Common myeloid progenitor, CD34-positive (primary cell): ENCODE data around the gene CEP41.
"Not testable (repeated sequence)": the region's sequence is repeated elsewhere in the genome, so short reads cannot be mapped to it uniquely, and the experiment has no call there.

Source experiments
- CTCF ChIA-PET: fragments of 350-600 bp; sonication (Branson Sonifier 250); formaldehyde crosslinking; loops from one replicate; lab custom pipeline; 2021; ENCODE audit warnings: antibody characterized with exemption; lab: Charles Lee
- POLR2A ChIA-PET: fragments of 350-600 bp; sonication (Branson Sonifier 250); formaldehyde crosslinking; loops from one replicate; lab custom pipeline; 2021; ENCODE audit warnings: antibody characterized with exemption; lab: Charles Lee
- DNase-seq, 3 donors: peaks; one replicate each; pipeline versions ENCODE4 v3.0.0 to v3.0.0-alpha.2; 2013
- H3K27ac ChIP-seq, 2 experiments: 1 replicate in 1 of 2; 2 replicates in 1 of 2; pipeline ENCODE4 v1.7.0; 2013; ENCODE audit warnings: inconsistent platforms in 2 of 2, low read length in 2 of 2, mild to moderate bottlenecking in 2 of 2, low read depth in 1 of 2, moderate library complexity in 1 of 2; ENCODE audit not compliant: severe bottlenecking in 2 of 2, insufficient read depth in 1 of 2, poor library complexity in 1 of 2
- H3K27me3 ChIP-seq, 5 experiments: replicated peaks in 2 of 5; 1 replicate in 3 of 5; 2 replicates in 2 of 5; pipeline versions ENCODE4 v1.6.1 to v1.7.0; 2013; ENCODE audit warnings: low read length in 4 of 5, mild to moderate bottlenecking in 2 of 5, moderate library complexity in 2 of 5, inconsistent platforms in 1 of 5; ENCODE audit not compliant: insufficient read depth in 5 of 5, control insufficient read depth in 4 of 5
- H3K36me3 ChIP-seq, 4 experiments: 1 replicate in 2 of 4; 2 replicates in 2 of 4; pipeline versions ENCODE4 v1.6.1 to v1.7.0; 2013; ENCODE audit warnings: low read length in 3 of 4, control low read depth in 1 of 4, mild to moderate bottlenecking in 1 of 4; ENCODE audit not compliant: control insufficient read depth in 4 of 4, insufficient read depth in 4 of 4
- H3K4me1 ChIP-seq, 4 experiments: 1 replicate in 3 of 4; 2 replicates in 1 of 4; pipeline versions ENCODE4 v1.6.1 to v1.7.1; 2013; ENCODE audit warnings: low read length in 3 of 4, mild to moderate bottlenecking in 3 of 4, control low read depth in 1 of 4, inconsistent platforms in 1 of 4, moderate library complexity in 1 of 4; ENCODE audit not compliant: control insufficient read depth in 4 of 4, insufficient read depth in 4 of 4; ENCODE audit errors: control extremely low read depth in 1 of 4
- H3K4me3 ChIP-seq, 7 experiments: 1 replicate in 4 of 7; 2 replicates in 3 of 7; pipeline versions ENCODE4 v1.5.1 to v1.7.0; 2013; ENCODE audit warnings: mild to moderate bottlenecking in 7 of 7, low read length in 6 of 7, moderate library complexity in 6 of 7, inconsistent platforms in 2 of 7, low read depth in 2 of 7, control low read depth in 1 of 7; ENCODE audit not compliant: insufficient read depth in 4 of 7, control insufficient read depth in 1 of 7; ENCODE audit errors: extremely low read depth in 1 of 7
- H3K9me3 ChIP-seq, 5 experiments: 1 replicate in 4 of 5; 2 replicates in 1 of 5; pipeline versions ENCODE4 v1.6.1 to v1.7.1; 2013; ENCODE audit warnings: low read length in 4 of 5, mild to moderate bottlenecking in 2 of 5, inconsistent platforms in 1 of 5, low read depth in 1 of 5, moderate library complexity in 1 of 5; ENCODE audit not compliant: control insufficient read depth in 4 of 5, insufficient read depth in 2 of 5; ENCODE audit errors: control extremely low read depth in 1 of 5
- WGBS: methylation state at CpG from one replicate; pipeline ENCODE4 v1.1.5; 2013; ENCODE audit not compliant: insufficient coverage; 5-methylcytosine and 5-hydroxymethylcytosine counted together

The CEP41 gene

GRCh38 chr7:130377178-130377577, 63.6 kb downstream of the CEP41 start:
- peaks cover 3 to 11% (median 5%) of the 10 kb centered on the region in 5 experiments for H3K9me3 ChIP-seq
- no peaks in the 10 kb centered on the region for H3K27me3 ChIP-seq
- ChIA-PET CTCF (no interaction called here), POLR2A (no interaction called here)
- H3K36me3 ChIP-seq, result no peaks in the 10 kb centered on the region
- 98% methylated on average over 6 of the region's 6 CpGs for WGBS
- no peak overlapping the region for H3K27ac ChIP-seq
- DNase-seq, result no peak
- H3K4me3 ChIP-seq, result no peak overlapping the region
- H3K4me1 ChIP-seq, result peaks cover 0 to 13% (median 4%) of the 10 kb centered on the region in 4 experiments

- Histone ChIP-seq H3K4me1 (peaks cover 0 to 13% (median 4%) of the 10 kb centered on the region in 4 experiments), H3K9me3 (peaks cover 3 to 11% (median 5%) of the 10 kb centered on the region in 5 experiments)
- 100% methylated on average over 1 of the region's 1 CpG for WGBS
- POLR2A ChIA-PET, H3K4me3 ChIP-seq, H3K36me3 ChIP-seq, DNase-seq, CTCF ChIA-PET, H3K27ac ChIP-seq, H3K27me3 ChIP-seq: not testable (repeated sequence)
Measured at GRCh38 chr7:130376461-130376860, 64.4 kb downstream of the CEP41 start.

- ChIA-PET POLR2A (no interaction called here), CTCF (no interaction called here)
- no peak for DNase-seq
- Histone ChIP-seq H3K27me3 (no peaks in the 10 kb centered on the region), H3K27ac (no peak overlapping the region), H3K36me3 (no peaks in the 10 kb centered on the region), H3K4me1 (peaks cover 0 to 29% (median 11%) of the 10 kb centered on the region in 4 experiments), H3K4me3 (no peak overlapping the region), H3K9me3 (peaks cover 3 to 11% (median 5%) of the 10 kb centered on the region in 5 experiments)
- 93% methylated on average over 5 of the region's 6 CpGs for WGBS
Measured at GRCh38 chr7:130374507-130374906, 66.3 kb downstream of the CEP41 start.

- H3K4me3 ChIP-seq, result no peak overlapping the region
- ChIA-PET CTCF (no interaction called here), POLR2A (no interaction called here)
- H3K27me3 ChIP-seq, result no peaks in the 10 kb centered on the region
- WGBS, result 90% methylated on average over 8 of the region's 11 CpGs
- peak in 1 of 3 donors; percentile 37 for DNase-seq
- H3K4me1 ChIP-seq, result peaks cover 0 to 48% (median 30%) of the 10 kb centered on the region in 4 experiments
- peaks cover 3 to 11% (median 5%) of the 10 kb centered on the region in 5 experiments for H3K9me3 ChIP-seq
- no peak overlapping the region for H3K27ac ChIP-seq
- no peaks in the 10 kb centered on the region for H3K36me3 ChIP-seq
Measured at GRCh38 chr7:130372402-130373165, 68.2 kb downstream of the CEP41 start.

GRCh38 chr7:130371046-130371445, 69.8 kb downstream of the CEP41 start:
- Histone ChIP-seq H3K27me3 (no peaks in the 10 kb centered on the region), H3K4me1 (peaks cover 0 to 59% (median 38%) of the 10 kb centered on the region in 4 experiments), H3K9me3 (peaks cover under 1 to 7% (median 4%) of the 10 kb centered on the region in 5 experiments), H3K27ac (no peak overlapping the region), H3K36me3 (no peaks in the 10 kb centered on the region), H3K4me3 (no peak overlapping the region)
- DNase-seq, result no peak
- ChIA-PET POLR2A (no interaction called here), CTCF (no interaction called here)
- WGBS, result 95% methylated on average over 3 of the region's 3 CpGs

- DNase-seq, result no peak
- Histone ChIP-seq H3K9me3 (peaks cover 0 to 4% (median 0%) of the 10 kb centered on the region in 5 experiments), H3K4me3 (no peak overlapping the region), H3K27me3 (no peaks in the 10 kb centered on the region), H3K27ac (no peak overlapping the region), H3K36me3 (no peaks in the 10 kb centered on the region), H3K4me1 (peaks cover 0 to 59% (median 38%) of the 10 kb centered on the region in 4 experiments)
- ChIA-PET CTCF (no interaction called here), POLR2A (no interaction called here)
- WGBS, result 92% methylated on average over 2 of the region's 3 CpGs
Measured at GRCh38 chr7:130369831-130370550, 70.8 kb downstream of the CEP41 start.
